Astrocyte (in vitro differentiated cells and primary cell): ENCODE data around the gene ACOT7. TPM values are rescaled to one million over a fixed set of nuclear protein-coding genes. Genes with fewer than 3 reads are reported as not detected.

Experiments
- DNase-seq: peaks from one replicate; pipeline ENCODE4 v3.0.0-alpha.2; 2010; ENCODE audit warnings: low read depth
- FAIRE-seq: peaks from 2 replicates; lab custom pipeline; 2011; peaks lifted over from hg19 to GRCh38; lab: Jason Lieb, UNC
- H2AFZ ChIP-seq: 2 replicates; pipeline ENCODE4 v1.6.0; 2012; ENCODE audit warnings: low read depth, low read length, inconsistent platforms
- H3K27ac ChIP-seq: 2 replicates; pipeline ENCODE4 v1.5.1; 2011; ENCODE audit warnings: low read depth, low read length, inconsistent platforms
- H3K27me3 ChIP-seq: 2 replicates; pipeline ENCODE4 v1.6.0; 2011; ENCODE audit warnings: low read length, inconsistent platforms; ENCODE audit not compliant: insufficient read depth
- H3K36me3 ChIP-seq: 2 replicates; pipeline ENCODE4 v1.5.1; 2011; ENCODE audit warnings: low read length, inconsistent platforms; ENCODE audit not compliant: insufficient read depth
- H3K4me1 ChIP-seq: 2 replicates; pipeline ENCODE4 v1.5.1; 2011; ENCODE audit warnings: low read length, inconsistent platforms; ENCODE audit not compliant: insufficient read depth
- H3K4me2 ChIP-seq: 2 replicates; pipeline ENCODE4 v1.6.0; 2012; ENCODE audit warnings: low read length, inconsistent platforms
- H3K4me3 ChIP-seq: 2 replicates; pipeline ENCODE4 v1.5.1; 2011; ENCODE audit warnings: low read depth, mild to moderate bottlenecking, low read length, inconsistent platforms; ENCODE audit not compliant: insufficient read depth
- H3K79me2 ChIP-seq: 2 replicates; pipeline ENCODE4 v1.6.0; 2012; ENCODE audit warnings: mild to moderate bottlenecking, low read length, inconsistent platforms; ENCODE audit not compliant: insufficient read depth
- H3K9ac ChIP-seq: 2 replicates; pipeline ENCODE4 v1.6.0; 2012; ENCODE audit warnings: mild to moderate bottlenecking, low read length, inconsistent platforms
- H3K9me3 ChIP-seq: 2 replicates; pipeline ENCODE4 v1.5.1; 2012; ENCODE audit warnings: low read depth, mild to moderate bottlenecking, low read length, inconsistent platforms; ENCODE audit not compliant: insufficient read depth
- H4K20me1 ChIP-seq: 2 replicates; pipeline ENCODE4 v1.6.0; 2012; ENCODE audit warnings: low read length, inconsistent platforms; ENCODE audit not compliant: insufficient read depth
- H3K27ac Mint-ChIP-seq: one replicate; pipeline ENCODE4 v1.8.0; 2021; ENCODE audit warnings: mild to moderate bottlenecking, mixed read lengths; ENCODE audit not compliant: unreplicated experiment
- H3K27me3 Mint-ChIP-seq: one replicate; pipeline ENCODE4 v1.8.0; 2021; ENCODE audit warnings: low read depth, mixed read lengths; ENCODE audit not compliant: unreplicated experiment
- H3K36me3 Mint-ChIP-seq: one replicate; pipeline ENCODE4 v1.8.0; 2021; ENCODE audit warnings: low read depth, mixed read lengths; ENCODE audit not compliant: unreplicated experiment
- H3K4me1 Mint-ChIP-seq: one replicate; pipeline ENCODE4 v1.8.0; 2021; ENCODE audit warnings: low read depth, mixed read lengths; ENCODE audit not compliant: unreplicated experiment
- H3K4me3 Mint-ChIP-seq: one replicate; pipeline ENCODE4 v1.8.0; 2021; ENCODE audit warnings: mild to moderate bottlenecking, moderate library complexity, mixed read lengths; ENCODE audit not compliant: unreplicated experiment
- H3K9me3 Mint-ChIP-seq: one replicate; pipeline ENCODE4 v1.8.0; 2021; ENCODE audit warnings: mild to moderate bottlenecking, mixed read lengths; ENCODE audit not compliant: unreplicated experiment
- EZH2 ChIP-seq: IDR thresholded peaks from 2 replicates; pipeline ENCODE4 v1.6.1; 2012; ENCODE audit warnings: mild to moderate bottlenecking, low read length, inconsistent platforms; ENCODE audit not compliant: insufficient read depth
- total RNA-seq: library from RNA; stranded (reverse); gene quantifications from 2 replicates; pipeline ENCODE4 v1.2.1, GENCODE V29; 2021
- TF ChIP-seq, protein P1 (sequence below): IDR thresholded peaks from 2 replicates; pipeline ENCODE4 v1.5.1; 2011; ENCODE audit warnings: low read depth, mild to moderate bottlenecking, inconsistent platforms, low read length, moderate library complexity; ENCODE audit not compliant: insufficient read depth

The ACOT7 gene
- total RNA-seq, 1 donor from 2014 or later = 91.1 TPM

DNA sequence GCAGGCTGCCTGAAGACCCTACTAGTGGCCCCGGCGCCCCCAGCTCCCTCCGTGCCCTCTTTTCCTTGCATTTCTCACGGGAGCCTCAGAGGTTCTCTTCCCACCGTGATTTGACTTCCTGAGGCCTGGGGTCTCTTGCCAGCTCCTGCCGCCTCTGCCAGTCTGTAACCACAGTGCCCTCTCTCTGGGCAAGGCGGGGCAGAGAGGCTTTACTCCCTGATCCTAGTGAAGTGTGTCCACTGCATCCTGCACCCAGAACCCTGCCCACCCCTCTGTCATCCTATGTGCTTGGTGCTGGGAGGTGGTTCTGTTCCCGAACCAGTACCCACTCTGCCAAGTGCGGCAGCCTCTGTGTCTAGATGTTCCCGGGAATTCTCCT is 33.4 kb upstream of the ACOT7 start:
- Histone ChIP-seq H3K4me3 (no peak overlapping the region), H3K27ac (no peak overlapping the region), H3K9ac (no peak overlapping the region), H3K27me3 (peaks cover 45% of the 10 kb centered on the region), H3K4me1 (peaks cover 16% of the 10 kb centered on the region), H3K79me2 (no peaks in the 10 kb centered on the region), H3K9me3 (no peaks in the 10 kb centered on the region), H2AFZ (no peak overlapping the region), H4K20me1 (no peaks in the 10 kb centered on the region), H3K36me3 (no peaks in the 10 kb centered on the region), H3K4me2 (no peak overlapping the region)
- TF ChIP-seq EZH2 = no peak
- TF ChIP-seq, protein P1, sequence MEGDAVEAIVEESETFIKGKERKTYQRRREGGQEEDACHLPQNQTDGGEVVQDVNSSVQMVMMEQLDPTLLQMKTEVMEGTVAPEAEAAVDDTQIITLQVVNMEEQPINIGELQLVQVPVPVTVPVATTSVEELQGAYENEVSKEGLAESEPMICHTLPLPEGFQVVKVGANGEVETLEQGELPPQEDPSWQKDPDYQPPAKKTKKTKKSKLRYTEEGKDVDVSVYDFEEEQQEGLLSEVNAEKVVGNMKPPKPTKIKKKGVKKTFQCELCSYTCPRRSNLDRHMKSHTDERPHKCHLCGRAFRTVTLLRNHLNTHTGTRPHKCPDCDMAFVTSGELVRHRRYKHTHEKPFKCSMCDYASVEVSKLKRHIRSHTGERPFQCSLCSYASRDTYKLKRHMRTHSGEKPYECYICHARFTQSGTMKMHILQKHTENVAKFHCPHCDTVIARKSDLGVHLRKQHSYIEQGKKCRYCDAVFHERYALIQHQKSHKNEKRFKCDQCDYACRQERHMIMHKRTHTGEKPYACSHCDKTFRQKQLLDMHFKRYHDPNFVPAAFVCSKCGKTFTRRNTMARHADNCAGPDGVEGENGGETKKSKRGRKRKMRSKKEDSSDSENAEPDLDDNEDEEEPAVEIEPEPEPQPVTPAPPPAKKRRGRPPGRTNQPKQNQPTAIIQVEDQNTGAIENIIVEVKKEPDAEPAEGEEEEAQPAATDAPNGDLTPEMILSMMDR = no peak
- H3K9me3 Mint-ChIP-seq = no peaks in the 10 kb centered on the region
- H3K27ac Mint-ChIP-seq = no peak overlapping the region
- H3K27me3 Mint-ChIP-seq = peaks cover 59% of the 10 kb centered on the region
- DNase-seq (no peak), FAIRE-seq (no peak)
- no peak overlapping the region for H3K4me3 Mint-ChIP-seq
- peaks cover 5% of the 10 kb centered on the region for H3K4me1 Mint-ChIP-seq
- no peaks in the 10 kb centered on the region for H3K36me3 Mint-ChIP-seq

GRCh38 chr1:6426277-6426971 is 32.9 kb upstream of the ACOT7 start:
- DNase-seq = no peak
- FAIRE-seq = no peak
- H3K4me2 ChIP-seq = no peak overlapping the region
- Mint-ChIP-seq H3K36me3 (no peaks in the 10 kb centered on the region), H3K27me3 (peaks cover 62% of the 10 kb centered on the region), H3K4me3 (no peak overlapping the region), H3K9me3 (no peaks in the 10 kb centered on the region), H3K4me1 (peaks cover 5% of the 10 kb centered on the region), H3K27ac (no peak overlapping the region)
- TF ChIP-seq, protein P1 = no peak
- no peak for TF ChIP-seq EZH2
- H3K27me3 ChIP-seq = peaks cover 48% of the 10 kb centered on the region
- no peak overlapping the region for H3K27ac ChIP-seq
- peaks cover 16% of the 10 kb centered on the region for H3K4me1 ChIP-seq
- H4K20me1 ChIP-seq = no peaks in the 10 kb centered on the region
- no peak overlapping the region for H3K4me3 ChIP-seq
- H3K79me2 ChIP-seq = no peaks in the 10 kb centered on the region
- H3K9ac ChIP-seq = no peak overlapping the region
- H3K9me3 ChIP-seq = no peaks in the 10 kb centered on the region
- no peaks in the 10 kb centered on the region for H3K36me3 ChIP-seq
- no peak overlapping the region for H2AFZ ChIP-seq

GRCh38 chr1:6425658-6426057 is 32.1 kb upstream of the ACOT7 start:
- Histone ChIP-seq H3K36me3 (no peaks in the 10 kb centered on the region), H3K4me2 (no peak overlapping the region), H3K27me3 (peaks cover 51% of the 10 kb centered on the region), H3K9ac (no peak overlapping the region), H4K20me1 (no peaks in the 10 kb centered on the region), H3K9me3 (no peaks in the 10 kb centered on the region), H3K4me3 (no peak overlapping the region), H2AFZ (no peak overlapping the region), H3K79me2 (no peaks in the 10 kb centered on the region), H3K27ac (no peak overlapping the region), H3K4me1 (peaks cover 16% of the 10 kb centered on the region)
- peak overlapping the region; percentile 41 for H3K4me3 Mint-ChIP-seq
- FAIRE-seq (no peak), DNase-seq (no peak)
- TF ChIP-seq, protein P1 = no peak
- no peak for TF ChIP-seq EZH2
- H3K9me3 Mint-ChIP-seq = no peaks in the 10 kb centered on the region
- H3K27ac Mint-ChIP-seq = no peak overlapping the region
- H3K36me3 Mint-ChIP-seq = no peaks in the 10 kb centered on the region
- H3K27me3 Mint-ChIP-seq = peaks cover 67% of the 10 kb centered on the region
- peaks cover 5% of the 10 kb centered on the region for H3K4me1 Mint-ChIP-seq
